ENCODE measurements around the gene PIEZO1. TPM values are rescaled to one million over a fixed set of nuclear protein-coding genes. Genes with fewer than 3 reads are reported as not detected.

The PIEZO1 gene
- total and polyA plus RNA-seq, 10 of the 15 experiments (the other 5 are each of a cell fraction or from before 2014, with no cell fraction given): 1.3 to 169 (median 33.4) TPM

- CTCF ChIA-PET: interaction anchor here (0.7 kb wide), 1 partner anchor 1223 kb away, joined by 3 read pairs; no protein-coding TSS in a partner anchor
- BruUV-seq (replicated peaks): no TSS peak
- FAIRE-seq (no peak), ATAC-seq (no peak), DNase-seq (ENCODE audit: low read depth, low spot score) (no peak)
- Histone ChIP-seq H3K36me3 (ENCODE audit: control insufficient read depth in 2 of 2, insufficient read depth in 2 of 2, low read length in 1 of 2) (peaks cover 0 to 6% of the 10 kb centered on the region in 2 experiments; a peak in 2 of 4 replicates), H3K9me3 (replicated peaks; ENCODE audit: control insufficient read depth, insufficient read depth, low read length) (no peaks in the 10 kb centered on the region), H3K4me1 (ENCODE audit: control insufficient read depth, insufficient read depth, low read length) (peaks cover 20% of the 10 kb centered on the region), H4K20me1 (ENCODE audit: control insufficient read depth, insufficient read depth) (no peaks in the 10 kb centered on the region), H3K4me3 (no peak overlapping the region), H3K27me3 (replicated peaks in 1 of 2; ENCODE audit: control insufficient read depth in 2 of 2, insufficient read depth in 2 of 2, low read length in 1 of 2) (no peaks in the 10 kb centered on the region), H2AFZ (ENCODE audit: control insufficient read depth, low read depth, low read length) (no peak overlapping the region), H3K9ac (ENCODE audit: control insufficient read depth, insufficient read depth, low read length) (no peak overlapping the region), H3K27ac (ENCODE audit: control insufficient read depth, insufficient read depth) (no peak overlapping the region), H3K79me2 (ENCODE audit: control insufficient read depth, insufficient read depth, low read length) (peaks cover 61% of the 10 kb centered on the region), H3K4me2 (ENCODE audit: control insufficient read depth, insufficient read depth) (no peak overlapping the region)
- RAD21 ChIA-PET (ENCODE audit: unreplicated experiment): interaction anchor here (1.0 kb wide), 1 partner anchor 38 kb away, joined by 4 read pairs; no protein-coding TSS in a partner anchor
- in situ Hi-C loops (cut with MboI) (no loop called here), intact Hi-C loops (cut with micrococcal nuclease; ENCODE audit: unreplicated experiment) (no loop called here)
- SMC1A ChIA-PET (ENCODE audit: uncharacterized antibody, unreplicated experiment): no interaction called here
- POLR2A ChIA-PET: no interaction called here
- no peak for TF ChIP-seq PAX8 (IDR thresholded peaks at IDR 0.05)
- 92% methylated on average over 18 of the region's 18 CpGs for WGBS (ENCODE audit: insufficient coverage, insufficient replicate concordance, low lambda C conversion rate, missing lambda C conversion rate)
These were observed 9.2 kb downstream of the PIEZO1 start for GRCh38 chr16:88775825-88776224.

- H3K4me1 ChIP-seq (ENCODE audit: control insufficient read depth, insufficient read depth, low read length): peaks cover 20% of the 10 kb centered on the region
- H4K20me1 ChIP-seq (ENCODE audit: control insufficient read depth, insufficient read depth): no peaks in the 10 kb centered on the region
- H3K36me3 ChIP-seq (ENCODE audit: control insufficient read depth in 2 of 2, insufficient read depth in 2 of 2, low read length in 1 of 2): peaks cover 0 to 6% of the 10 kb centered on the region in 2 experiments; a peak in 2 of 4 replicates
- H3K27me3 ChIP-seq (replicated peaks in 1 of 2; ENCODE audit: control insufficient read depth in 2 of 2, insufficient read depth in 2 of 2, low read length in 1 of 2): no peaks in the 10 kb centered on the region
- RAD21 ChIA-PET (ENCODE audit: unreplicated experiment): no interaction called here
- in situ Hi-C loops (cut with MboI): no loop called here
- no peak overlapping the region for H3K9ac ChIP-seq (ENCODE audit: control insufficient read depth, insufficient read depth, low read length)
- FAIRE-seq (no peak), ATAC-seq (no peak), DNase-seq (ENCODE audit: low read depth, low spot score) (no peak)
- SMC1A ChIA-PET (ENCODE audit: uncharacterized antibody, unreplicated experiment): no interaction called here
- 96% methylated on average over 31 of the region's 32 CpGs for WGBS (ENCODE audit: insufficient coverage, insufficient replicate concordance, low lambda C conversion rate, missing lambda C conversion rate)
- H3K9me3 ChIP-seq (replicated peaks; ENCODE audit: control insufficient read depth, insufficient read depth, low read length): no peaks in the 10 kb centered on the region
- H3K4me3 ChIP-seq: no peak overlapping the region
- peaks cover 61% of the 10 kb centered on the region for H3K79me2 ChIP-seq (ENCODE audit: control insufficient read depth, insufficient read depth, low read length)
- CTCF ChIA-PET: interaction anchor here (1.8 kb wide), 1 partner anchor 37 kb away, joined by 4 read pairs; no protein-coding TSS in a partner anchor
- no peak overlapping the region for H3K4me2 ChIP-seq (ENCODE audit: control insufficient read depth, insufficient read depth)
- BruUV-seq (replicated peaks): no TSS peak
- intact Hi-C loops (cut with micrococcal nuclease; ENCODE audit: unreplicated experiment): no loop called here
- H3K27ac ChIP-seq (ENCODE audit: control insufficient read depth, insufficient read depth): no peak overlapping the region
- peak; percentile 37; the same call in 1 of the 2 replicates for TF ChIP-seq POLR2A (IDR thresholded peaks at IDR 0.05; ENCODE audit: low read depth, low read length)
- TF ChIP-seq TCF3 (IDR thresholded peaks at IDR 0.05; ENCODE audit: borderline replicate concordance, insufficient read depth, low read depth, low read length): no peak
- no peak overlapping the region for H2AFZ ChIP-seq (ENCODE audit: control insufficient read depth, low read depth, low read length)
- POLR2A ChIA-PET: no interaction called here
These were observed 10.3 kb downstream of the PIEZO1 start for GRCh38 chr16:88774544-88775393.

Data from GM12878 (cell line).